SH-SY5Y (cell line): ENCODE results near the gene ATP11B.

Experiments
- GATA2 ChIP-seq: IDR thresholded peaks from 2 replicates; pipeline ENCODE4 v1.6.1; 2011; ENCODE audit warnings: mild to moderate bottlenecking, low read depth, low read length
- GATA3 ChIP-seq: IDR thresholded peaks from 2 replicates; pipeline ENCODE4 v1.6.1; 2011; ENCODE audit warnings: low read depth, mild to moderate bottlenecking, low read length, moderate library complexity

GRCh38 chr3:182861348-182861747 lies 68.0 kb downstream of the ATP11B start:
- no peak for TF ChIP-seq GATA3
- no peak for TF ChIP-seq GATA2
